GM12892 (cell line): Measurements from ENCODE around the gene CRYBB1.

Experiments
- POLR2A ChIP-seq: IDR thresholded peaks from 2 replicates; pipeline ENCODE4 v1.6.1; 2011; ENCODE audit warnings: low read depth, low read length, control low read depth
- POLR2AphosphoS5 ChIP-seq: IDR thresholded peaks from 2 replicates; pipeline ENCODE4 v1.6.1; 2011; ENCODE audit warnings: low read depth, low read length, control low read depth
- TAF1 ChIP-seq: IDR thresholded peaks from 2 replicates; pipeline ENCODE4 v1.6.1; 2011; ENCODE audit warnings: low read depth, mild to moderate bottlenecking, control low read depth, low read length, borderline replicate concordance

- no peak for TF ChIP-seq TAF1
- TF ChIP-seq POLR2A, result no peak
- no peak for TF ChIP-seq POLR2AphosphoS5
These were observed 628 bp upstream of the CRYBB1 start for GRCh38 chr22:26618455-26618854.
